Mammary epithelial cell (primary cell): Measurements from ENCODE around the gene ANGPTL8.

Experiments
- CTCF ChIP-seq, 2 donors: IDR thresholded peaks in 1 of 2; conservative IDR thresholded peaks in 1 of 2; 2 replicates each; pipeline ENCODE4 v1.5.1; 2011 to 2012; ENCODE audit warnings: inconsistent platforms in 2 of 2, low read length in 2 of 2, mild to moderate bottlenecking in 2 of 2, control low read depth in 1 of 2, low read depth in 1 of 2; ENCODE audit not compliant: insufficient read depth in 1 of 2; ENCODE audit errors: extremely low read depth in 1 of 2
- EZH2 ChIP-seq: IDR thresholded peaks from 2 replicates; pipeline ENCODE4 v1.6.1; 2012; ENCODE audit warnings: low read length, inconsistent platforms, borderline replicate concordance

DNA sequence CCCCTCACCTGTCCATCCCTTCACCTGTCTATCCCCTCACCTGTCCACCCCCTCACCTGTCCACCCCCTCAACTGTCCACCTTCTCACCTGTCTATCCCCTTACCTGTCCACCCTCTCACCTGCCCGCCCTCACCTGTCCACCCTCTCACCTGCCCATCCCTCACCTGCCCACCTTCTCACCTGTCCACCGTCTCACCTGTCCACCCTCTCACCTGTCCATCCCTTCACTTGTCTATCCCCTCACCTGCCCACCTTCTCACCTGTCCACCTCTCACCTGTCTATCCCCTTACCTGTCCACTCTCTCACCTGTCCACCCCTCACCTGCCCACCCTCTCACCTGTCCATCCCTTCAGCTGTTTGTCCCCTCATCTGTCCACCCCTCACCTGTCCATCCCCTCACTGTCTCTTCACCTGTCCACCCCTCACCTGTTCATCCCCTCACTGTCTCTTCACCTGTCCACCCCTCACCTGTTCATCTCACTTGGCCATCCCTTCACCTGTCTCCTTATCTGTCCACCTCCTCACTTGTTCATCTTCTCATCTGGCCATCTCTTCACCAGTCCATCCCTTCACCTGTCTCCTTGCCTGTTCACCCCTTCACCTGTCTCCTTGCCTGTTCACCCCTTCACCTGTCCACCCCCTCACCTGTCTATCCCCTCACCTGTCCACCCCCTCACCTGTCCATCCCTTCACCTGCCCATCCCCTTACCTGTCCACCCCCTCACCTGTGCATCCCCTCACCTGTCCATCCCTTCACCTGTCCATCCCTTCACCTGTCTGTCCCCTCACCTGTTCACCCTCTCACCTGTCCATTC, 29.4 kb upstream of the ANGPTL8 start:
- no peak for TF ChIP-seq CTCF (conservative IDR thresholded peaks at IDR 0.05 in 1 of 2, IDR thresholded peaks at IDR 0.05 in 1 of 2; ENCODE audit: extremely low read depth in 1 of 2, insufficient read depth in 1 of 2, low read depth in 1 of 2, low read length in 2 of 2)
- TF ChIP-seq EZH2: no peak
